GM18507 (cell line): Measurements from ENCODE around the gene NHSL1.
"Not testable (repeated sequence)": the region's sequence is repeated elsewhere in the genome, so short reads cannot be mapped to it uniquely, and the experiment has no call there.

ENCODE experiments used
- DNase-seq: peaks from one replicate; pipeline ENCODE4 v3.0.0; 2011; ENCODE audit warnings: low read depth; ENCODE audit not compliant: insufficient read length; ENCODE audit errors: extremely low spot score
- FAIRE-seq: peaks from 2 replicates; lab custom pipeline; 2011; peaks lifted over from hg19 to GRCh38; lab: Jason Lieb, UNC

Gene NHSL1

GRCh38 chr6:138431256-138432062, 67.8 kb downstream of the NHSL1 start:
- no peak for FAIRE-seq
- no peak for DNase-seq

- FAIRE-seq (no peak), DNase-seq (no peak)
Measured at GRCh38 chr6:138430361-138431145, 68.7 kb downstream of the NHSL1 start.

GRCh38 chr6:138429761-138430160, 69.5 kb downstream of the NHSL1 start:
- FAIRE-seq = no peak
- DNase-seq = no peak

GRCh38 chr6:138428944-138429598, 70.2 kb downstream of the NHSL1 start:
- FAIRE-seq (peak; percentile 76), DNase-seq (peak; percentile 23)

GRCh38 chr6:138427701-138428100, 71.6 kb downstream of the NHSL1 start:
- FAIRE-seq = no peak
- no peak for DNase-seq

GRCh38 chr6:138426500-138427123, 72.7 kb downstream of the NHSL1 start:
- FAIRE-seq (no peak), DNase-seq (no peak)

- DNase-seq, FAIRE-seq: not testable (repeated sequence)
Measured at GRCh38 chr6:138425256-138425655, 74.0 kb downstream of the NHSL1 start.

GRCh38 chr6:138424004-138424904, 75.0 kb downstream of the NHSL1 start:
- no peak for FAIRE-seq
- no peak for DNase-seq

- FAIRE-seq (no peak), DNase-seq (no peak)
Measured at GRCh38 chr6:138422861-138423260, 76.4 kb downstream of the NHSL1 start.

- DNase-seq (no peak), FAIRE-seq (no peak)
Measured at GRCh38 chr6:138421608-138422007, 77.7 kb downstream of the NHSL1 start.

GRCh38 chr6:138421089-138421488, 78.2 kb downstream of the NHSL1 start:
- DNase-seq = no peak
- no peak for FAIRE-seq

GRCh38 chr6:138420356-138420755, 78.9 kb downstream of the NHSL1 start:
- no peak for FAIRE-seq

GRCh38 chr6:138419766-138420165, 79.5 kb downstream of the NHSL1 start:
- FAIRE-seq (no peak), DNase-seq (no peak)

More at GRCh38 chr6:138420356-138420755, 78.9 kb downstream of the NHSL1 start:
- DNase-seq = no peak

GRCh38 chr6:138418118-138418742, 81.1 kb downstream of the NHSL1 start:
- DNase-seq (no peak), FAIRE-seq (no peak)

GRCh38 chr6:138417493-138418117, 81.7 kb downstream of the NHSL1 start:
- no peak for FAIRE-seq

GRCh38 chr6:138416206-138416605, 83.1 kb downstream of the NHSL1 start:
- no peak for DNase-seq
- FAIRE-seq = no peak

More at GRCh38 chr6:138417493-138418117, 81.7 kb downstream of the NHSL1 start:
- no peak for DNase-seq

GRCh38 chr6:138415125-138415524, 84.2 kb downstream of the NHSL1 start:
- FAIRE-seq (no peak), DNase-seq (no peak)
